Measurements from ENCODE around the gene NEK5. TPM values are rescaled to one million over a fixed set of nuclear protein-coding genes. Genes with fewer than 3 reads are reported as not detected.

The NEK5 gene
- total and polyA plus RNA-seq, 2 of the 8 experiments (the other 6 are each of a cell fraction or from before 2014, with no cell fraction given): 0.12 to 0.35 TPM

- ChIA-PET POLR2A (ENCODE audit: partially characterized antibody) (no interaction called here), CTCF (ENCODE audit: partially characterized antibody) (interaction anchor here (0.8 to 2.2 kb wide), 6 partner anchors 14 to 291 kb away, joined by 3 to 8 read pairs (median 4); no protein-coding TSS in a partner anchor)
- Histone ChIP-seq H2BK15ac (ENCODE audit: low read length) (no peak overlapping the region), H3K27ac (ENCODE audit: low read depth, low read length) (no peak overlapping the region), H3K79me1 (ENCODE audit: low read depth, low read length) (no peaks in the 10 kb centered on the region), H3K27me3 (replicated peaks in 1 of 4; ENCODE audit: control insufficient read depth in 3 of 4, extremely low read depth in 1 of 4, insufficient read depth in 3 of 4, low read length in 3 of 4) (peaks cover 2 to 8% (median 7%) of the 10 kb centered on the region in 4 experiments), H3K79me2 (ENCODE audit: control insufficient read depth in 1 of 2, insufficient read depth in 2 of 2, low read length in 2 of 2) (no peaks in the 10 kb centered on the region), H3K4me1 (replicated peaks in 1 of 4; ENCODE audit: control insufficient read depth in 3 of 4, insufficient read depth in 4 of 4, low read length in 3 of 4) (peaks cover 2 to 4% (median 2%) of the 10 kb centered on the region in 4 experiments; a peak in 4 of 7 replicates), H3K23me2 (ENCODE audit: low read depth, low read length) (no peaks in the 10 kb centered on the region; the same call in 1 of the 2 replicates), H3K14ac (ENCODE audit: insufficient read length) (no peak overlapping the region), H3K23ac (ENCODE audit: insufficient read length) (no peak overlapping the region), H4K91ac (replicated peaks; ENCODE audit: insufficient read length, low read length) (no peak overlapping the region), H2AFZ (ENCODE audit: low read length) (no peak overlapping the region), H3K4ac (replicated peaks; ENCODE audit: insufficient read length, low read depth, low read length) (no peak overlapping the region), H3K4me2 (ENCODE audit: insufficient read depth in 1 of 2, low read depth in 2 of 2, low read length in 2 of 2) (no peak overlapping the region), H3K9ac (replicated peaks in 1 of 4; ENCODE audit: extremely low read depth in 1 of 4, low read depth in 3 of 4, low read length in 3 of 4) (no peak overlapping the region), H3K56ac (replicated peaks; ENCODE audit: insufficient read length, low read depth, low read length) (no peak overlapping the region), H2BK20ac (ENCODE audit: low read length) (no peak overlapping the region), H2BK120ac (replicated peaks; ENCODE audit: low read depth, low read length) (no peak overlapping the region), H2BK5ac (ENCODE audit: low read depth, low read length) (no peak overlapping the region), H4K20me1 (replicated peaks in 1 of 2; ENCODE audit: control insufficient read depth in 1 of 2, insufficient read depth in 2 of 2, low read length in 2 of 2) (no peaks in the 10 kb centered on the region), H2AK5ac (ENCODE audit: low read depth, low read length) (no peak overlapping the region), H4K5ac (ENCODE audit: insufficient read length, low read depth, low read length) (no peak overlapping the region), H3K18ac (ENCODE audit: extremely low read depth, low read length) (no peak overlapping the region), H3K9me3 (ENCODE audit: insufficient read depth in 2 of 2, low read depth in 1 of 2, low read length in 1 of 2) (peaks cover 0 to 4% of the 10 kb centered on the region in 2 experiments; a peak in 1 of 4 replicates), H4K8ac (ENCODE audit: extremely low read depth, insufficient read depth, low read length) (no peak overlapping the region), H3K36me3 (ENCODE audit: control insufficient read depth in 2 of 4, insufficient read depth in 4 of 4, low read length in 3 of 4) (no peaks in the 10 kb centered on the region), H3K4me3 (ENCODE audit: extremely low read depth in 1 of 4, insufficient read depth in 2 of 4, low read depth in 3 of 4, low read length in 4 of 4) (no peak overlapping the region), H2BK12ac (ENCODE audit: low read depth, low read length) (no peak overlapping the region)
- FAIRE-seq: no peak
- TF ChIP-seq YY1 (IDR thresholded peaks at IDR 0.05; ENCODE audit: low read depth, low read length) (no peak), USF2 (IDR thresholded peaks at IDR 0.05; ENCODE audit: low read length) (no peak), ATF3 (IDR thresholded peaks at IDR 0.05; ENCODE audit: insufficient read depth, low read depth, low read length) (no peak), SP2 (IDR thresholded peaks at IDR 0.05; ENCODE audit: low read length) (no peak), EGR1 (IDR thresholded peaks at IDR 0.05; ENCODE audit: borderline replicate concordance, low read depth, low read length) (no peak), JUND (IDR thresholded peaks at IDR 0.05; ENCODE audit: low read length) (no peak), KDM1A (IDR thresholded peaks at IDR 0.05; ENCODE audit: borderline replicate concordance, low read length) (no peak)
- DNase-seq (ENCODE audit: low read depth in 1 of 2, low spot score in 2 of 2): no peak
- 94% methylated on average over 6 of the region's 6 CpGs; no CpG with 5 or more reads in 1 of the 2 experiments for WGBS, 2 experiments (ENCODE audit: extremely low coverage in 1 of 2, insufficient coverage in 1 of 2, insufficient read length in 1 of 2, insufficient replicate concordance in 2 of 2, low coverage in 1 of 2, low lambda C conversion rate in 2 of 2, missing lambda C conversion rate in 1 of 2)
These were observed 31.6 kb upstream of the NEK5 start for GRCh38 chr13:52160506-52160905.

All from H1 (cell line).